WTC11 (cell line): ENCODE results near the gene GALNTL6. TPM values are rescaled to one million over a fixed set of nuclear protein-coding genes. Genes with fewer than 3 reads are reported as not detected.

ENCODE experiments used
- ATAC-seq: fragments of 200-7000 bp; cut with Tn5 transposase; 2 replicates; pipeline ENCODE4 v1.10.0; 2021; ENCODE audit warnings: mild to moderate bottlenecking, moderate library complexity
- CTCF ChIA-PET: fragments of 300-600 bp; sonication (Branson Sonifier 250); formaldehyde crosslinking; loops from one replicate; lab custom pipeline; 2021; ENCODE audit warnings: antibody characterized with exemption; lab: Charles Lee
- POLR2A ChIA-PET: fragments of 350-600 bp; sonication (Branson Sonifier 250); formaldehyde crosslinking; loops from one replicate; lab custom pipeline; 2021; ENCODE audit warnings: antibody characterized with exemption; lab: Charles Lee
- DNase-seq: peaks from one replicate; pipeline ENCODE4 v3.0.0; 2021; ENCODE audit warnings: low spot score
- H3K27ac Mint-ChIP-seq: 2 replicates; pipeline ENCODE4 v1.8.0; 2021; ENCODE audit warnings: mixed read lengths
- H3K27me3 Mint-ChIP-seq: 2 replicates; pipeline ENCODE4 v1.8.0; 2021; ENCODE audit warnings: low read depth, mild to moderate bottlenecking, moderate library complexity, mixed read lengths
- H3K36me3 Mint-ChIP-seq: 2 replicates; pipeline ENCODE4 v1.8.0; 2021; ENCODE audit warnings: mixed read lengths
- H3K4me1 Mint-ChIP-seq: 2 replicates; pipeline ENCODE4 v1.8.0; 2022; ENCODE audit warnings: mixed read lengths
- H3K4me3 Mint-ChIP-seq: 2 replicates; pipeline ENCODE4 v1.8.0; 2021; ENCODE audit warnings: mild to moderate bottlenecking, moderate library complexity, mixed read lengths
- H3K9me3 Mint-ChIP-seq: 2 replicates; pipeline ENCODE4 v1.8.0; 2021; ENCODE audit warnings: mixed read lengths
- ATF2 ChIP-seq: sonication (generic); formaldehyde crosslinking; IDR thresholded peaks from 2 replicates; pipeline ENCODE4 v1.8.1; 2022; ENCODE audit warnings: low read depth, missing genetic modification reagents, borderline replicate concordance
- E2F1 ChIP-seq: sonication (generic); formaldehyde crosslinking; IDR thresholded peaks from 2 replicates; pipeline ENCODE4 v1.8.0; 2022; ENCODE audit warnings: mild to moderate bottlenecking, missing genetic modification reagents
- E2F4 ChIP-seq: sonication (generic); formaldehyde crosslinking; IDR thresholded peaks from 2 replicates; pipeline ENCODE4 v1.8.1; 2022; ENCODE audit warnings: low read depth, mild to moderate bottlenecking, moderate library complexity, missing genetic modification reagents, borderline replicate concordance
- ELF4 ChIP-seq: sonication (generic); formaldehyde crosslinking; IDR thresholded peaks from 2 replicates; pipeline ENCODE4 v1.8.1; 2022; ENCODE audit warnings: low read depth, mild to moderate bottlenecking, moderate library complexity, missing genetic modification reagents
- ERG ChIP-seq: fragments of 250-450 bp; sonication (Bioruptor Pico); IDR thresholded peaks from 2 replicates; pipeline ENCODE4 v1.8.0; 2021; ENCODE audit warnings: mild to moderate bottlenecking
- ESRRA ChIP-seq: sonication (generic); formaldehyde crosslinking; IDR thresholded peaks from 2 replicates; pipeline ENCODE4 v1.8.1; 2022; ENCODE audit warnings: mild to moderate bottlenecking, missing genetic modification reagents, borderline replicate concordance
- FOXJ3 ChIP-seq: sonication (generic); formaldehyde crosslinking; IDR thresholded peaks from 2 replicates; pipeline ENCODE4 v1.9.0; 2021; ENCODE audit warnings: missing genetic modification reagents, mild to moderate bottlenecking, borderline replicate concordance
- FOXK1 ChIP-seq: sonication (generic); formaldehyde crosslinking; IDR thresholded peaks from 2 replicates; pipeline ENCODE4 v1.8.0; 2022; ENCODE audit warnings: mild to moderate bottlenecking, moderate library complexity, missing genetic modification reagents
- FOXP1 ChIP-seq: sonication (generic); formaldehyde crosslinking; IDR thresholded peaks from 2 replicates; pipeline ENCODE4 v1.8.0; 2022; ENCODE audit warnings: missing genetic modification reagents, mild to moderate bottlenecking, moderate library complexity, borderline replicate concordance
- FOXP4 ChIP-seq: sonication (generic); formaldehyde crosslinking; IDR thresholded peaks from 2 replicates; pipeline ENCODE4 v1.8.0; 2022; ENCODE audit warnings: mild to moderate bottlenecking, missing genetic modification reagents
- GABPB1 ChIP-seq: sonication (generic); formaldehyde crosslinking; IDR thresholded peaks from 2 replicates; pipeline ENCODE4 v1.8.1; 2023; ENCODE audit warnings: mild to moderate bottlenecking, missing genetic modification reagents
- GRHL2 ChIP-seq: fragments of 250-450 bp; sonication (Bioruptor Pico); IDR thresholded peaks from 2 replicates; pipeline ENCODE4 v1.8.0; 2022; ENCODE audit warnings: mild to moderate bottlenecking, moderate library complexity; ENCODE audit not compliant: insufficient replicate concordance, severe bottlenecking
- NFATC4 ChIP-seq: fragments of 250-450 bp; sonication (Bioruptor Pico); IDR thresholded peaks from 2 replicates; pipeline ENCODE4 v1.9.0; 2021; ENCODE audit warnings: mild to moderate bottlenecking
- NFE2L1 ChIP-seq: sonication (generic); formaldehyde crosslinking; IDR thresholded peaks from 2 replicates; pipeline ENCODE4 v1.8.1; 2023; ENCODE audit warnings: missing genetic modification reagents
- NFYB ChIP-seq: sonication (generic); formaldehyde crosslinking; conservative IDR thresholded peaks from 2 replicates; pipeline ENCODE4 v1.8.0; 2022; ENCODE audit warnings: low read depth, missing genetic modification reagents
- NR1H2 ChIP-seq: sonication (generic); formaldehyde crosslinking; IDR thresholded peaks from 2 replicates; pipeline ENCODE4 v1.9.0; 2021; ENCODE audit warnings: mild to moderate bottlenecking, moderate library complexity, missing genetic modification reagents
- RELA ChIP-seq: sonication (generic); formaldehyde crosslinking; IDR thresholded peaks from 2 replicates; pipeline ENCODE4 v1.8.1; 2022; ENCODE audit warnings: missing genetic modification reagents, mild to moderate bottlenecking, borderline replicate concordance
- RORB ChIP-seq: fragments of 250-450 bp; sonication (Bioruptor Pico); IDR thresholded peaks from 2 replicates; pipeline ENCODE4 v1.9.0; 2021; ENCODE audit warnings: mild to moderate bottlenecking
- SOX15 ChIP-seq: fragments of 250-450 bp; sonication (Bioruptor Pico); IDR thresholded peaks from 2 replicates; pipeline ENCODE4 v1.9.0; 2021; ENCODE audit warnings: mild to moderate bottlenecking
- TP53 ChIP-seq: sonication (generic); formaldehyde crosslinking; IDR thresholded peaks from 2 replicates; pipeline ENCODE4 v1.8.1; 2023; ENCODE audit warnings: mild to moderate bottlenecking, missing genetic modification reagents
- USF2 ChIP-seq: sonication (generic); formaldehyde crosslinking; IDR thresholded peaks from 2 replicates; pipeline ENCODE4 v1.8.1; 2023; ENCODE audit warnings: mild to moderate bottlenecking, missing genetic modification reagents, moderate library complexity
- ZBTB43 ChIP-seq: sonication (generic); formaldehyde crosslinking; IDR thresholded peaks from 2 replicates; pipeline ENCODE4 v1.8.1; 2023; ENCODE audit warnings: mild to moderate bottlenecking, missing genetic modification reagents
- ZNF219 ChIP-seq: sonication (generic); formaldehyde crosslinking; IDR thresholded peaks from 2 replicates; pipeline ENCODE4 v1.8.0; 2023; ENCODE audit warnings: missing genetic modification reagents, mild to moderate bottlenecking, borderline replicate concordance
- ZNF396 ChIP-seq: fragments of 250-450 bp; sonication (Bioruptor Pico); IDR thresholded peaks from 2 replicates; pipeline ENCODE4 v1.8.0; 2021; ENCODE audit warnings: mild to moderate bottlenecking, moderate library complexity, borderline replicate concordance
- ZNF416 ChIP-seq: fragments of 250-450 bp; sonication (Bioruptor Pico); IDR thresholded peaks from 2 replicates; pipeline ENCODE4 v1.9.0; 2021; ENCODE audit warnings: mild to moderate bottlenecking, inconsistent platforms
- ZNF671 ChIP-seq: fragments of 250-450 bp; sonication (Bioruptor Pico); IDR thresholded peaks from 2 replicates; pipeline ENCODE4 v1.8.0; 2021; ENCODE audit warnings: mild to moderate bottlenecking
- total RNA-seq: library from RNA; stranded (reverse); gene quantifications from 3 replicates; pipeline ENCODE4 v1.2.3, GENCODE V29; 2021

GALNTL6 gene
- total RNA-seq, 1 experiment from 2014 or later, result 0.24 TPM

GRCh38 chr4:172410363-172410762 is 597.2 kb downstream of the GALNTL6 start:
- Mint-ChIP-seq H3K4me3 (no peak overlapping the region), H3K36me3 (no peaks in the 10 kb centered on the region), H3K27me3 (no peaks in the 10 kb centered on the region), H3K9me3 (no peaks in the 10 kb centered on the region), H3K4me1 (peaks cover 10% of the 10 kb centered on the region), H3K27ac (no peak overlapping the region)
- ATAC-seq (no peak), DNase-seq (no peak)
- TF ChIP-seq ZNF219 (CRISPR knock-in tag), result no peak
- TF ChIP-seq RELA (CRISPR knock-in tag), result no peak
- TF ChIP-seq ERG, result no peak
- TF ChIP-seq FOXK1 (CRISPR knock-in tag), result no peak
- TF ChIP-seq E2F1 (CRISPR knock-in tag), result no peak
- TF ChIP-seq ATF2 (CRISPR knock-in tag), result no peak
- no peak for TF ChIP-seq GRHL2 (CRISPR knock-in tag)
- no peak for TF ChIP-seq ELF4 (CRISPR knock-in tag)
- no peak for TF ChIP-seq NR1H2 (CRISPR knock-in tag)
- TF ChIP-seq ZNF396 (CRISPR knock-in tag), result no peak
- TF ChIP-seq GABPB1 (CRISPR knock-in tag), result no peak
- POLR2A ChIA-PET, result no interaction called here
- CTCF ChIA-PET, result no interaction called here

- Mint-ChIP-seq H3K36me3 (no peaks in the 10 kb centered on the region), H3K4me3 (no peak overlapping the region)
- no peak for ATAC-seq
Observed at GRCh38 chr4:172411149-172411548, 597.9 kb downstream of the GALNTL6 start.

More at GRCh38 chr4:172411149-172411548, 597.9 kb downstream of the GALNTL6 start:
- DNase-seq, result no peak
- Mint-ChIP-seq H3K4me1 (peaks cover 15% of the 10 kb centered on the region), H3K27me3 (no peaks in the 10 kb centered on the region), H3K9me3 (no peaks in the 10 kb centered on the region), H3K27ac (no peak overlapping the region)
- CTCF ChIA-PET, result no interaction called here
- POLR2A ChIA-PET, result no interaction called here
- TF ChIP-seq ZNF671 (CRISPR knock-in tag) (no peak), ESRRA (CRISPR knock-in tag) (no peak), FOXJ3 (CRISPR knock-in tag) (no peak), FOXP1 (CRISPR knock-in tag) (no peak), NFYB (CRISPR knock-in tag) (no peak), NFATC4 (CRISPR knock-in tag) (no peak), TP53 (no peak), USF2 (CRISPR knock-in tag) (no peak), FOXK1 (CRISPR knock-in tag) (no peak), ZNF416 (CRISPR knock-in tag) (no peak), ZBTB43 (CRISPR knock-in tag) (no peak), E2F4 (CRISPR knock-in tag) (no peak), RELA (CRISPR knock-in tag) (no peak), RORB (CRISPR knock-in tag) (no peak), FOXP4 (CRISPR knock-in tag) (no peak), SOX15 (CRISPR knock-in tag) (no peak), NFE2L1 (CRISPR knock-in tag) (no peak)
